DMS53 treated with DMSO at 0.1 percent for 48 hours (cell line): ENCODE results near the gene LRRC23.
A peak's percentile ranks its signal among the peaks of the same experiment; 100 is the strongest.

Experiments
- DNase-seq: peaks from one replicate; lab custom pipeline; 2025; ENCODE audit not compliant: unreplicated experiment; lab: John Stamatoyannopoulos, UW

LRRC23 gene

DNA sequence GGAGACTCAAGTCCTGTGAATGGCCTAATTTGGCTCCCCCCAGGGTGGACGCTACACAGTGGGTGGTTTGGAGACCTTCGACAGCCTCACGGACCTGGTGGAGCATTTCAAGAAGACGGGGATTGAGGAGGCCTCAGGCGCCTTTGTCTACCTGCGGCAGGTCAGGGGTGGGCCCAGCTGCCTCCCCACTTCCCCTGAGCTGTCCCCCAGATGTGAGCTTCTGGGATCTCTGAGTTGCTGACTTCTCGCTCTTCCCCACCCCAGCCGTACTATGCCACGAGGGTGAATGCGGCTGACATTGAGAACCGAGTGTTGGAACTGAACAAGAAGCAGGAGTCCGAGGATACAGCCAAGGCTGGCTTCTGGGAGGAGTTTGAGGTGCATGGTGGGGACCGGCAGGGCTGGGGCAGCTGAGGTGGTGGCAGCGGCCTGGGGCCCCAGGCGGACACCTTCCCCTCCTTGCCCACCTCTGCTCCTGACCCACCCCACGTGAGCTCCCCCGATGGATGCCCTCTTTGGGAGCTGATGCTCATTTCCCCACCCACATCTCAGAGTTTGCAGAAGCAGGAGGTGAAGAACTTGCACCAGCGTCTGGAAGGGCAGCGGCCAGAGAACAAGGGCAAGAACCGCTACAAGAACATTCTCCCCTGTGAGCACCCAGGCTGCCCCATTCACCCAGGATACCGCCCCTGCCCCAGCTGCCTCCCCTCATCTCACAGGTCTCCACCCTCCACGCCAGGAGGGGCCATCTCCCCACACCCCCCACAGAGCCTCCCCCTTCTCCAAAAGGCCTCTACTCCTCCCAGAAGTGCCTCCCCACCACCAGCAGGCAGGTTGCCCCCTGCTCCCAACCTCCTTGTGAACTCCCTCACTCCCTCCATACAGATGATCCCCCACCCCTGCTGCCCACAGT is 50.7 kb downstream of the LRRC23 start:
- DNase-seq, result no peak

DNA sequence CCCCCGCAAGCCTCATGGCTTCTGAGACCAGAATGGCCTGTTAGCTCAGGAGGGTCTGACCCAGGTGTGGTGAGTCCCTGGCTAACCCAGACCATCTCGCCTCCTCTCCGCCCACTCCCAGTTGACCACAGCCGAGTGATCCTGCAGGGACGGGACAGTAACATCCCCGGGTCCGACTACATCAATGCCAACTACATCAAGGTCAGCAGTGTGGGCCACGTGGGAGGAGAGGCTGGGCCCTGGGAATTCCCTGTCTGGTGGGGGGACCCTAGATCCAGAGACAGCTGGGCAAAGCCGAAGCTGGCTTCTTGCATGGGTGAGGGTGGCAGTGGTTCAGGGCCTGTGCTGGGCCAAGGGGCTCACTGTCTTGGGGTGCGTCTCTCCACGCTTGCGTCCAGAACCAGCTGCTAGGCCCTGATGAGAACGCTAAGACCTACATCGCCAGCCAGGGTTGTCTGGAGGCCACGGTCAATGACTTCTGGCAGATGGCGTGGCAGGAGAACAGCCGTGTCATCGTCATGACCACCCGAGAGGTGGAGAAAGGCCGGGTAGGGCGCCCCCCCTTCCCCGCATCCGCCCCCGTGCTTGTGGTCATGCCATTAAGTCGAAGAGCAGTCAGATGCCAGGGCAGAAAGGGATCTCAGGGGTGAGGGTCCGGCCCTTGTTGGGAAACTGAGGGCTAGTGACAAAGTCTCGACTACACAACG is 51.6 kb downstream of the LRRC23 start:
- no peak for DNase-seq

DNA sequence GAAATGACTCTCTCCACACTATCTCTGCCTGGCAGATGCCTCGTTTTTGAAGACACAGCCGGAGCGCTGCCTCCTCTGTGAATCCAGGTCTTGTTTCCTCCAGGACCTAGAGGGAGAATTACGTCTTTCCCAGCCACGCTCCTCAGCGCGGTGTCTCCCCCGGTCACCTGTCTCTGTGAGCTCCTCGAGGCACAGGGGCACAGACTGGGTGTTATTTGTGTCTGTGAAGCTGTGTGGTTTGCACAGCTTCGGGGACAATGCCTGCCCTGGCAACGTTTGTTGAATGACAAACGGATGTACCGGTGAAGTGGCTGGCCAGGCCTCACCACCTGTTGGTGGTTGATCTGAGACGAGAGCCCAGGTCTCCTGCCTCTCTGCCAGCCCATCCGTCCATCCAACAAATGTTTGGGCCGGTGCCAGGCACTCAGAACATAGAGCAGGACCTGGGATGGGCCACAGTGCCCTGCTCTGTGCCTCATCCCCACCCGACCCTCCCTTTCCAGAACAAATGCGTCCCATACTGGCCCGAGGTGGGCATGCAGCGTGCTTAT is 52.6 kb downstream of the LRRC23 start:
- DNase-seq, result no peak

DNA sequence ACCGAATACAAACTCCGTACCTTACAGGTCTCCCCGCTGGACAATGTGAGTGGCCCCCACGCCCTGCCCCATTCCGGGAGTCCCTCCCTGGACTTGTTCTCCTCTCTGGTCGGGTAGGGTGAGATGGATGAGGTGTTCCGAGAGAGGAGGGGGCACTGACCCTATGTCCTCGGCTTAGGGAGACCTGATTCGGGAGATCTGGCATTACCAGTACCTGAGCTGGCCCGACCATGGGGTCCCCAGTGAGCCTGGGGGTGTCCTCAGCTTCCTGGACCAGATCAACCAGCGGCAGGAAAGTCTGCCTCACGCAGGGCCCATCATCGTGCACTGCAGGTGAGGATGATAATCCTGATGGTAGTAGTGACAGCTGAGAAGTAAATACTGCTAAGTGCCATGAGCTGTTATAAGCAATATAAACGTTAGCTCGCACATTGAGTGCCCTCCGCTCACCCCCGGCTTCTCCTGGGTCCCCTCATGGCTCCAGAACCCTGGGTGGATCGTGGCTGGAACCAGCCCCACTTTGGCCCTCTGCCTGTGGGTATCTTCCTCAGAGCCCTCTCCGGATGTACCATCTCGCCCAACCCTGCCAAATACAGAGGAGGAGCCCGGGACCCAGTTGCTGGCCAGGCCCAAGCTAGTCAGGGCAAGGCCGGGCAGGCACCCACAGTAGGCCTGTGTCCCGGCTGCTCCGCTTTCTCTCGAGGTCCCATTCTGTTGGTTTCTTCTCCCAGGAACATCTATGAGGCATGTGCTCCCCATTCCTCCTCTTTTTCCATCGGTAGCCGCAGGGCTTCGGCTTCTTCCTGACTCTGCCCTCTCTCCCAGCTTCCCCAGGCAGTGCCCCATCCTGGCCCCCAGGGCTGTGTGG is 53.4 kb downstream of the LRRC23 start:
- no peak for DNase-seq

DNA sequence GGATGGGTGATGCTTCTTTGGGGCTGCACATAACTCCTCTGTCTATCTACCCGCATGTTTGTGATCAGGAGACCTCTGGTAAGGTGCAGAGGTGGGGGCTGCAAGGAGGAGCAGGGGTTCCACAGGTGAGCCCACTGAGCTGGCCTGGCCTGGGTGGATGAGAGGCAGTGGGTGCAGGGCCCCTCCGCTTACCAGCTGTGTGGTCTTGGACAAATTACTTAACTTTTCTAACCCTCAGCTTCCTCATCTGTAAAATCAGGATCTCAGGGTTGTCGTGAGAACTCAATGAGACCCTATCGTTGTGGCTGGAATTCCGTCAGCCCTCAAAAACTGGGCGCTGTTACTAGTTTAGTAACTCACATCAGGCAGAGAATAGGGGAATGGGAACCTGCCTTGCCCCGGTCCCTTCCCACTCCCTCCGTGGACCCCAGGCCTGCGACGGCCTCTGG is 54.0 kb downstream of the LRRC23 start:
- DNase-seq, result no peak

DNA sequence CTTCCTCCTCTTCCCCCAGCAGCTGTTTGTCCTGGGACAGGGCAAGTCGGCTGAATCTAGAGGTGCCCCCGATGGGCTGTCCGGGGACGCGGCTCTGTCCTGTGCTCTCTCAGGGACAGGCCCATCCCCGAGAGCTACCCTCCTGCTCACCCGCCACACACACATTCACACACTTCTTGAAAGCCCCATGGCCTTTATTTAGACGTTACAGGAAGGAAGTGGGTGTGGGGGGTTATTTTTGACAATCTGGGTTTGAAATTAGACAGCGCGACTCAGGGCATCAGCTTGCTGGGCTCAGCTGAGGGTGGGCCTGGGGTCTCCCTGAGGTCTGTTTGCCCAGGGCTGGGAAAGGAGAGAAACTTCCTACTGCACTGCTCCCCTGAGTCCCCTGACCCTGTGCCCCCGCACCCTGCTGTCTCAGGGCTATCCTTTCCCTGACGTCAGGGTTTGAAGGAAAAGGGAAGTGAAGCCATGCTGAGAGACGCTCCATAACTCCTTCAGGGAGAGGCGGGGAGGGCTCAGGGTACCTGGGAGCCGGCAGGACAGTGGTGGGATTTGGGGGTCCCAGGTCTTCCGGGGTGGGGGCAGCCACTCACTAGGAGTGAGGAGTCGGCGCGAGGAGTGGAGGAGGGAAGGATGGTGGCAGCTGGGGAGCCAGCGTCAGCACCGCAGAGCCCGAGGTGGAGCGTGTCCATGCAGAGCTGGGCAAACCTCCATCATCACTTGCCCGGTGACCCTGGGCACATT is 54.6 kb downstream of the LRRC23 start:
- DNase-seq, result no peak

DNA sequence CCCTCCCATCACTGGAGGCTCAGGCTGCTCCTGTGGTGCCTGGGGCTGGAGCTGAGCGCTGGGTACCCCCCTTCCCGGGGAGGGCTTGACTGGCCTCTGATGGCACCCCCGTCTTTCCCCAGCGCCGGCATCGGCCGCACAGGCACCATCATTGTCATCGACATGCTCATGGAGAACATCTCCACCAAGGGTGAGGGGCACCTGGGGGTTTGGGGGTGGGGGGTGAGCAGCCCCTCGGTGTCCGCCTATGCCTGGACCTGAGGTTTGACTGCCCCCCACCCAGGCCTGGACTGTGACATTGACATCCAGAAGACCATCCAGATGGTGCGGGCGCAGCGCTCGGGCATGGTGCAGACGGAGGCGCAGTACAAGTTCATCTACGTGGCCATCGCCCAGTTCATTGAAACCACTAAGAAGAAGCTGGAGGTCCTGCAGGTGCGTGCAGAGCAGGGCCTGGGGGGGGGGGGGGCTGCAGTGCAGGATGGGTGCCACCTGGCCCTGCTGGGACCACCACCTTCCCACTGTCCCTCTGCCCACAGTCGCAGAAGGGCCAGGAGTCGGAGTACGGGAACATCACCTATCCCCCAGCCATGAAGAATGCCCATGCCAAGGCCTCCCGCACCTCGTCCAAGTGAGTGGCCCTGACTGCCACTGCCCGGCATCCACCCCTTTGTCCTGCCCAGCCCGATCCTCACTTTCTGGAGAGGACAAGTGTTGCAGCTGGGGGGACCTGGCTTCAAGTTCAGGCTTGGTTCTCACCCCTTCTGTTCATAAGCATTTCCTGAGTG is 55.4 kb downstream of the LRRC23 start:
- no peak for DNase-seq

DNA sequence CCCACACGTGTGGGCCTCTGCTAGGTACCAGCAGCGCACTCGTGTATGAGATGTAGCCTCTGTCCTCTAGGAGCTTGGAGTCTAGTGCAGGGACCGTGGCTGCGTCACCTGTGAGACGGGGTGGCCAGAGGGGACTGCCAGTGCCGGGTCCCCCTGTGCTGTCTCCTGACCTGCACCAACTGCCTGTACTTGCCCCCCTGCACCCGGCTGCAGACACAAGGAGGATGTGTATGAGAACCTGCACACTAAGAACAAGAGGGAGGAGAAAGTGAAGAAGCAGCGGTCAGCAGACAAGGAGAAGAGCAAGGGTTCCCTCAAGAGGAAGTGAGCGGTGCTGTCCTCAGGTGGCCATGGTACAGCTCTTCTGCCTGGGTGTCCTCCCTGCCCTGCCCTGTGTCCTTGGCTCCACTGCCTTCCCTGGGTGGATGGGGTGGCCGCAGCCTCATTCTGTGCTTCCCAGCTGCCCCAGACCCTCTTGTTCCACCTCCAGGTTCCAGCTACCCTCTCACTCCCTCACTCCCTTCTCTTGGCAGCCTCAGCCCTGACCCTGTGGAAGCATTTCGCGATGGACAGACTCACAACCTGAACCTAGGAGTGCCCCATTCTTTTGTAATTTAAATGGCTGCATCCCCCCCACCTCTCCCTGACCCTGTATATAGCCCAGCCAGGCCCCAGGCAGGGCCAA is 56.1 kb downstream of the LRRC23 start:
- DNase-seq, result peak; percentile 48

DNA sequence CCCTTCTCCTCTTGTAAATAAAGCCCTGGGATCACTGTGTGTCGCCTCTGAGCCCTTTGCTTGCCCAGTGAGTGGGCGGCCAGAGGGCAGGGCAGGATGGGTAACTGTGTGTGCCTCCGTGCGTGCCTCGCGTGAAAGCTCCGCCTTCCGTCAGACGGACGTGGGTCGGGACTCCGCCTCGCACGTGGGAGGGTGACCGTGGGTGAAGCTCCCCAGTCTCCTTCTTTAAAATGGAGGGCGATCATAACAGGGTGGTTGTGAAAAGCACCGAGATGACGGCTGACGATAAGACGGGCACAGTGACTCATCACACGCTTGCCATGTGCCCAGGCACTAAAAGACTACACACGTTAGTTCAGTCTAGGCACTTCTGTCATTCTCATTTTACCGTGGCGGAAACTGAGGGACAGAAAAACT is 56.7 kb downstream of the LRRC23 start:
- DNase-seq, result peak; percentile 86

DNA sequence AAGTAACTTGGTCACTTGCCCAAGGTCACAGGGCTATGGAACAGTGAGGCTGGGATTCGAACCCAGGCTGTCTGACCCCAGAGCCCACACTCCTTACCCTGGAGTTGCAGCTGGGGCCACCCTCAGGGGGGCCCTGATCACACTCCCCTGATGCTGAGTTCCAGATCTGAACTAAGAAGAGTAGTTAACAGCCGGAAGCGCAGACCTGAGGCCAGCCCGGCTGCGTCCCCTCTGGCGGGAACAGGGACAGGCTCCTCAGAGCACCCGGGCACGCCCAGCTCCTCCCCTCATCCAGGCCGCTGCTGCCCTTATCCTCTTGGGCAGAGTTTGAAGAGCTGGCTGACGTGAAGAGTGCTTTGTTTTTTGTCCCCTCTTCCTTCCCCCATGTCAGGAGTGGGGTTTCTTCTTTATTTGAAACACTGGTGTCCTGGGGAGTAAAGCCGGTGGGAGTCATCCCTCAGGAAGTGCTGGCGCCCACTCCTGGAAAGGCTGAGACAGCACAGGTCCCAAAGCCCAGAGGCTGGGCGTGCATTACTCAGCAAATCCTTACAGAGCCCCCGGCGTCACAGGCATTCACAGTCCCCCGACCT is 57.2 kb downstream of the LRRC23 start:
- peak; percentile 99 for DNase-seq

DNA sequence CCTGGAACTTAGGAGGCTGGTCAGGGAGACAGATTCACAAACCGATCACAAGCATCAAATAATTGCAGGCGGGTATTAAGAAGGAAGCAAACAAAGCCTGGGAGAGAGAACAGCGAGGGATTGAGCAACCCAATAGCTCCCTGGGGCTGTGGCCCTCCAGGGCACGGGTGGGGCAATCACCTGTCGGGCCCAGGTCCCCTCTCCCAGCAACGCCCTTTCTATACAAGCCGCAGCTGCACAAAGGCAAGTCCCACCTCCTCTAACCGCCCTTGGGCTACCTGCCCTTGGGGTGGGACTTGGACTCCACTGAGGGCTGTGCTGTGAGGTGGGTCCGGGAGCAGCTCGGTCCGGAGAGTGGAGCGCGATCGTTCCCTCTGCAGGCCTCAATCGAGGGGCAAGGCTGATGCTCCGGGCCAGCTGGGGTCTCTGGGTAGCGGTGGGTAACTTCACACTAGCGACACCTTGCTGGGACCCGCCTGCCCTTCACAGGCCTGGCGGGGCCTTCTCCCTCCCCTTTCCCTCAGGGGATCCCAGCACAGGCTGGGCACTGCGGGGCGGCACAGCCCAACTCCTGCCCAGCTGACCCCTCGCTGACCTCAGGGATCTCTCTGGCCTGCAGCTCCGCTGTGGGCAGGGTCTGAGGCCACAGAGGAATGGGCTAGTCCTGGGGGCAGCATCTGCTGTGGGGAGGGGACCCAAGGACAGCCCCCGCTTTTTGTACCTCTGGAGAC is 57.8 kb downstream of the LRRC23 start:
- DNase-seq, result peak; percentile 97

DNA sequence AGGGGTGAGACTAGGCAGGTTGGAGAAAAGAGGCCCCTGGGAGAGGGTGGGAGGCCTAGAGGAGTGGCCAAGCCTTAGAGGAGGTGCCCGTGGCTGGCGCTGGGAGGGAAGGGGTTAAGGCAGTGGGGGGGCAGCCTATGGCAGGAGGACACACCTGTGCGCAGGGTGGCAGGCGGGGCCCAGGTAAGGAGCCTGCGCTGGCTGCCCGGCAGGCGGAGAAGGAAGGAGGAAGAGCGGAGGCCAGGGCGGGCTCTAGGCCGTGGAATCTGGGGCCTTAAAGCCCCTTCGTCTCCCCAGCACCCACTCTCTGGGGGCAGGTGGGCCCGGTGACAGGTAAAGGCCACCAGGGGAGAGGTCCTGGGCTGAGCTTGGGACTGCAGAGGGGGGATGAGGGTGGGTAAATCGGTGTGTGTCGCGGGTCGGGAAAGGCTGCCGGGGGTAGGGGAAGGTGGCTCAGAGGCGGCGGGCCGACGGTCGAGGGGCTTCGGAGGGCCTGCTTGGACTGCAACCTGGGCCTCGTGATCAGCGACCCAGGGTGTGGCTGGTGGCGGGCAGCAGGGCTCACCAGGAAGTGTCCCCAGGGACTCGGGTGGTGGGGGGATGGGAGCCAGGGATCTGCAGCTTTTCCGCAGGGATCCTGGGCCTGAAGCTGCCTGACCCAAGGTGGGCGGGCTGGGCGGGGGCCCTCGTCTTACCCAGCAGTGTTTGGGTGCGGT is 58.6 kb downstream of the LRRC23 start:
- DNase-seq, result peak; percentile 98
